Fibroblast of gingiva (primary cell): Measurements from ENCODE around the gene TTI1.

Experiments used
- DNase-seq: peaks from one replicate; pipeline ENCODE4 v3.0.0-alpha.2; 2011; ENCODE audit warnings: low read depth

TTI1 gene

DNA sequence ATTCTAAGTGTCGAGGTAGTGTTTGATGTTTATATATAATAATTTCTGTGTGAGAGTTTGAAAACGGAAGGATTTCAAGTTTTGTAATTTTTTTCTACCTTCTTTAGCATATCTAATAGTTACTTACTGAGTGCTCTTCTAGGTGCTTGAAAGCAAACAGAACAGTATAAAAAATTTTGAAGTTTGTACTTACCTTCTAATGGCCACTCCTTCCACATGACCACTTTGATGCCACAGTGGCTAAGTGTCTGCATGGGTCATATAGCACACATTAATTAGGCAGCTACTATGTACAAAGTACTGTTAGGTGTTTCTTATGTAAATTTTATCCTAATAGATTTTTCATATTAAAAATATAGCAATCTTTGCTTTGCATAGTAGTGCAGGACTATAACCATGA, 21.4 kb upstream of the TTI1 start:
- DNase-seq, result no peak

DNA sequence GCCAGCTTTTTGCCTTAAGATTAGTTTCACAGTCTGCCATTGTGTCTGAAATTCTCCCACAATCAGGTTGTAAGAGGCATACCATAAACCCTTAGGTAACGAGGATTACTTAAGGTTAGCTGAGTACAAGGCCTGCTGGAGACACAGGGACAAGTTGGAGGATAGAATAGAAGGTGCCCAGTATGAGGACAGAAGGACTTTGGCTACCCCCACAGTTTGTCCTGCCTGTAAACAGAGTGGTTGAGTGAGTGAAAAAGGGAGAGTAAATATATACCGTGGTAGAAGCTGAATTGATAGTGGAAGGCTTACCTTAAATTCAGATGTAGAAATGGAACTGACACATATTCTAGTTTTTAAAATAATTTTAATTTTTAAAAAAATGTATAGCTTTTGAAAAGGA, 19.6 kb upstream of the TTI1 start:
- no peak for DNase-seq

DNA sequence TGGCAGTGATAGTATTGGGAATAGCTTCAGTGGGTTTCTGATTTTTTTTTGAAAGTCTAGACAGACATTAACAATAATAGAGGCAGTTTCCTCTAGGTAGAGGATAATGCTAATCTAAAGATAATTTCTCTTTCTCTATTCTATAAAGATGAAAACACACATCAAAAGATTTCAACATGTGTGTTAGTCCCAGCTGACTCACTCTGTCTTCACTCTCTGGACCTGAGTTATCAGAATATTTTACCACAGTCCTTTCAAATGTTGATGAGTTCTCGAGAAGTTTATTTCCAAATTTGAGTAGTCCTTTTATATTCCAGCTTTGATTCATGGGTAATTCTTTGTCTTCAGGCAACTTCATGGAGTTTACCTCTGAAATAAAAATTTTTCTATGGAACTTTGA, 17.4 kb upstream of the TTI1 start:
- DNase-seq, result no peak

GRCh38 chr20:38049800-38050199, 16.5 kb upstream of the TTI1 start:
- DNase-seq, result peak; percentile 14

DNA sequence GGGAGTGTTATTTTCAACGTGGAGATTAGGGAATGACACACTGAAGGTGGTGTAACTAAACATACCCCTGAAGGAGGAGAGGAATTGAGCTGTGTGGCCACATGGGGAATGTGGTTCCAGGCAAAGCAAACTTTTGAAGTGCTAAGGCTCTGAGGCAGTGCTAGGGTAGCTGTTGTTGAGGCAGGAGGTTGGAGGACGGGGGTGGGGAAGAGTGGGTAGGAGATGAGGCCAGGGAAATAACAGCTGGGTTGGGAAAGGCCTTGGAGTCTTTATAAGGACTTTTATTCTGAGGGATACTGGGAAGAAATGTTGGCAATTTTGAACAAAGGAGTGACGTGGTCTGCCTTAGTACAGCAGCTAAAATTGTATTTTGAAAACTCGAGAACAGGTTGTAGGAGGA, 13.3 kb upstream of the TTI1 start:
- no peak for DNase-seq

GRCh38 chr20:38044685-38045084, 11.4 kb upstream of the TTI1 start:
- DNase-seq, result no peak

DNA sequence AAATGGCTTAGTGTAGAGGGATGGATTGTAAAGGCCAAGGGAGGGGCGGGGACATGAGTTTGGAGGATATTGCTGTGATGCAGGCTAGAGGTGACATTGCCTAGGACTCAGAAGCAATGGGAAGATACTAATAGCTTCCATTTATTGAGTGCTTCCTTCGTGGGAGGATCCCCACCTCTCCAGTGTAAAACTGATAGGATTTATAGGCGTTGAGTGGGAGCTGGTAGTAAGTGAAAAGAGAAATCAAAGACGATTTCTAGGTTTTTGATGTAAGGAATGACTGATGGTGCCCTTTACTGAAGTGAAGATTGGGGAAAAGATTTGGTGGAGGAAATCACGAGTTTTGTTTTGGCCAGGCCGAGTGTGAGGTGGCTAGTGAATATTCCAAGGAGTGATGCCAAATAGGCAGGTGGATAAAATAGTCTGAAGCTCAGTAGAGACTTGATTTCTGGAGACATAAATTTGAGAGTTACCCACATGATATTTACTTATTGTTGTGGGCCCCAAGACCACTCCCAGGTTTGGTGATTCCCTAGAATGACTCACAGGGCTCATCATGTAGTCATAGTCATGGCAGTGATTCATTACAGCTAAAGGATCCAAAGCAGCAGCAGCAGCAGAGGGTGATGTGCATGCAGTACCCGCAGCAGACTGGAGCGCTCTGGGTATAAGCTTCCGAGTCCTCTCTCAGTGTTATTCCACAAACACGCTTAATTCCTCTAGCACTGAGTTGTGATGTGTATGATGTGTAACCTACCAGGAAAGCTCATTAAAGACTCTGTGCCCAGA, 10.4 kb upstream of the TTI1 start:
- DNase-seq, result peak; percentile 55

GRCh38 chr20:38040276-38040675, 7.0 kb upstream of the TTI1 start:
- DNase-seq, result no peak

DNA sequence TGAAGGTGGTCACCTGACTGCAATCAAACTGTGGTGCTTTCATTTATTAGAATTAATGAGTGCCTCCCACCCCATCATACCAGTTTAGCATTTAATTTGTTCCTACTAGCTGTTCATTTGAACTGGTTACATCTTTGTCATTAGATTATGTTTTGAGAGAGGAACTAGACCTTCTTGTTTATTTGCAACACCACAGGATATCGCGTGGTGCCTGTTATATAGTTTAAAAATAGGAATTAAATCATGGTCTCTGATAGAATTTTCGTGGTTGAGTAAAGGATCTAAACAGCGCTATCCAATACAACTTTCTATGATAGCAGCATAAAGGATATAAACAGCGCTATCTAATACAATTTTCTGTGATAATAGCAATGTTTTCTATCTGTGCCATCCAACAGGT, 3.1 kb upstream of the TTI1 start:
- no peak for DNase-seq

DNA sequence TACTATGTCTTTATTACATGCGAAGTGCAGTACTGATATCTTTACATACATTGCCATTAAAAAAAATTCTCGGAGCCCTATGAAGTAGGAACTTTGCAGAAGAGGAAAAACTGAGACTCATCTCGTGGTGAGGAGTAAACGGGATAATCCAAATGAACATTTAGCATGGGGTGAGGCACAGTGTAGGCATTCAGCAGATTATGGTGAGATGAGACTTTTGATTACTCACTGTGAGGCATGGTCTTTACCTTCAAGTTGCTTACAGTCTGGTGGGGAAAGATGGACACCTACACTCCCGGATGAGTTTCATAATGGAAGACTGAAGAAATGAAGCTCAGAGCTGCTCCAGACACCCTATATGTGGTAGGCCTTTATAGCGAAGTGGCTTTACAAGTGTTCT, 1.7 kb upstream of the TTI1 start:
- no peak for DNase-seq

GRCh38 chr20:38034108-38034649, 923 bp upstream of the TTI1 start:
- DNase-seq, result no peak

- no peak for DNase-seq
These were observed 499 bp downstream of the TTI1 start for GRCh38 chr20:38032585-38033329.

GRCh38 chr20:38031957-38032356, 1.3 kb downstream of the TTI1 start:
- no peak for DNase-seq

GRCh38 chr20:38029453-38029852, 3.8 kb downstream of the TTI1 start:
- no peak for DNase-seq

- no peak for DNase-seq
These were observed 8.8 kb downstream of the TTI1 start for GRCh38 chr20:38024496-38024895.

DNA sequence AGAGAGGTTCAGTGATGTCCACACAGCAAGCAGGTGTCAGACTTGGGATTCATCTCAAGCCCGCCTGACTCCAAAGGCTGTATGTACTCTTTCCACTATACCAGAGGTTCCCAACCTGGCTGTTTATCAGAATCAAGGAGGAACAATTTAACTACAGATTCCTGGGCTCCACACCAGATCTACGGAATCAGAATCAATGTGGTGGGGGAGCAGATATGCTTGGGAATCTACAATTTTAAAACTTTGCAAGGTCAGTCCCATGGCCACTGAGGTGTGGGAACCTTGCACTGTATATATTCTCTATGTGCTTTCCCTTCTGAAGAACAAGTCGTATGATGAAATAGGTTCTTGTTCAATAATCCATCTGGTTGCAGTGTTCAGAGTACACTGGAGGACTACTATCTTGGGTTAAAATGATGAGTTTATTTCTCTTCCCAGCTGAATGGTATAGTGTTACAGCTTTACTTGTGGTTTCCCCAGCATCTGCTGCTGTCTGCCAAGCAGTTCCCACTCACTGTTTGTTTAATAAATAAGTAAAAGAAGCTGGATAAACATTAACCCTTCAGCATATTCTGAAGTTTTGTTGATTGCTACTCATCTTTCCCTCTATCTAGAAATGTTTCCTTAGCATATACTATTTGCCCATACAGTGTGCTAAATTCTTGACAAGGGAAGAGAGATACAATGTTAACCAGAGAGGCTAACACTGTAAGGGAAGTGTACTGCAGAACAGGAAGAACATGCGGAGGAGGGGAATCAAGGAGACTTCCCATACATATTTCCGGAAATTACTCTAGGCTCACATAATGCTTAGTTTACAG, 9.9 kb downstream of the TTI1 start:
- DNase-seq, result peak; percentile 92

GRCh38 chr20:38021087-38021772, 12.0 kb downstream of the TTI1 start:
- peak; percentile 15 for DNase-seq

DNA sequence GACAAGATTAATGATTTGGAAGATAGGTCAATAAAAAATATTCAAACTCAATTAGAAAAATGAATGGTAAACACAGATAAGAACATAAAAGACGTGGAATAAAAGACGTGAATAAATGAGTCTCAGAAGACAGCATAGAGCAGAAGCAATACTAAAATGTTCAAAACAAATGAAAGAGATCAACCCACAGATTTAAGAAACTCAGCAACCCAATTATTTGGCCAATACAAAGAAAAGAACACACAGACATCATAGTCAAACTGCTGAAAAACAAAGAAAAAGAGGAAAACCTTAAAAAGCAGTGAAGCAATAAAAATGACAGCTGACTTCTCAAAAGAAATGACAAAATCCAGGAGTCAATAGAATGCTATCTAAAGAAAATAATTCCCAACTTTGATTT, 14.9 kb downstream of the TTI1 start:
- DNase-seq, result no peak

GRCh38 chr20:38017959-38018358, 15.3 kb downstream of the TTI1 start:
- DNase-seq, result no peak

DNA sequence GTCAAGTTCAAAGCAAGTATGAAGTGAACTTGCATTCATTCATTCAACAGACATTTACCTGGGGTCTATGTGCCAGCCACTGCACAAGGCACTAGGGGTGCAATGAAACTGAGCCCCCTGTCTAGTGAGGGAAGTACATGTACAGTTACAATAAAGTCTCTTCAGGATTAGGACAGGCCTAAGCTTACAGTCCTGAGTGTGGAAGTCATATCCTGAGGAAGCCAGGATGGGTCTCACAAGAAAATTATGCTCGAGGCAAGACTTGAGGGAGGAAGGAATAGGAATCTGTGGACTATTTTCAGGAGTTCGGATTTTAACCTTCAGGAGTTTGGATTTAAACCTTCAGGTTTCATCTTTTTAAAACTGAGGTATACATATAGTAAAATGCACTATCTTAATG, 19.4 kb downstream of the TTI1 start:
- DNase-seq, result no peak

DNA sequence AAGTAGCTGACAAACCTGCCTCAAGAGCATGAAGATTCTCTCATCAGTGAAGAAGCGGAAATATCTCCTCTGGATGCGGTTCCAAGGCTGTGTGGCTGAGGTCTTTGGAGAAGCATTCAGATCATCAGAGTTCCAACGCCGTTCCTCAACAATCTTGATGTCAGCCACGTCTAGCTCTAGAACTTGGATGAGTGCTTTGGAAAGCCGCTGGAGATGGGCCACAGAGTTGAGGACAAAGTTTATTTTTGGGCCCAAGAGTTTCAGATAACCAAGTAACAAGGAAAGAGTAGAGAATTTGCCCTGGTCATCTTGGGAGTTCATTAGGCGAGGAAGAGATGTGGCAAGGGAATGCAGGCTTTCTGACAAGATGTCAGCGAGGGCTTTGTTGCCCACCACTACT, 20.9 kb downstream of the TTI1 start:
- DNase-seq, result no peak

- DNase-seq, result no peak
These were observed 21.6 kb downstream of the TTI1 start for GRCh38 chr20:38011696-38012095.
